ENCODE data around the gene MEAF6.

DNA sequence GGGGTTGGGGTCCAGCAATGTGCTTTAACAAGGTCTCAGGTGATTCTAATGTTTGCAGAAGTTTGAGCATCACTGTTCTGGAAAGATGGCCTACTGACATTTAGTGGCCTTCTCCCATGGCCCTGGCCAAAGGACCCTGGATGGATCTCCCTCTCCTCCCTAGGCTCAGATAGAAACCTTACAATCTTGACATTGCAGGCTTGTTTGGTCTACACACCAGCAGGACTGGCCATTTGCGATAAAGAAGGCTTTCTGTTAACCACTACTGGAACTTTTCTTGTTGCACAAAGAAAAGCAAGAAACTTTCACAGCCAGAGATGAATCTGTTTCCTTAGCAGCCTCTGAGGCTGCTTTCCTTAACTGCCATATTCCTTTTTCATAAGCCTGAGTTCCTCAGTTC, 48.4 kb upstream of the MEAF6 start:
- TF ChIP-seq BHLHE40 (IDR thresholded peaks at IDR 0.05; ENCODE audit: low read depth, low read length) (no peak), CEBPB (IDR thresholded peaks at IDR 0.05; ENCODE audit: low read depth, low read length) (no peak), RAD21 (IDR thresholded peaks at IDR 0.05; ENCODE audit: low read length) (no peak), MAFK (IDR thresholded peaks at IDR 0.05; ENCODE audit: low read depth, low read length) (no peak), SMC3 (IDR thresholded peaks at IDR 0.05; ENCODE audit: low read depth, low read length) (no peak), POLR2A (IDR thresholded peaks at IDR 0.05; ENCODE audit: low read depth, low read length) (no peak), MAZ (IDR thresholded peaks at IDR 0.05; ENCODE audit: borderline replicate concordance, low read depth, low read length) (no peak), MXI1 (IDR thresholded peaks at IDR 0.05; ENCODE audit: borderline replicate concordance, low read depth, low read length) (no peak)
- TF ChIP-seq, protein P1, sequence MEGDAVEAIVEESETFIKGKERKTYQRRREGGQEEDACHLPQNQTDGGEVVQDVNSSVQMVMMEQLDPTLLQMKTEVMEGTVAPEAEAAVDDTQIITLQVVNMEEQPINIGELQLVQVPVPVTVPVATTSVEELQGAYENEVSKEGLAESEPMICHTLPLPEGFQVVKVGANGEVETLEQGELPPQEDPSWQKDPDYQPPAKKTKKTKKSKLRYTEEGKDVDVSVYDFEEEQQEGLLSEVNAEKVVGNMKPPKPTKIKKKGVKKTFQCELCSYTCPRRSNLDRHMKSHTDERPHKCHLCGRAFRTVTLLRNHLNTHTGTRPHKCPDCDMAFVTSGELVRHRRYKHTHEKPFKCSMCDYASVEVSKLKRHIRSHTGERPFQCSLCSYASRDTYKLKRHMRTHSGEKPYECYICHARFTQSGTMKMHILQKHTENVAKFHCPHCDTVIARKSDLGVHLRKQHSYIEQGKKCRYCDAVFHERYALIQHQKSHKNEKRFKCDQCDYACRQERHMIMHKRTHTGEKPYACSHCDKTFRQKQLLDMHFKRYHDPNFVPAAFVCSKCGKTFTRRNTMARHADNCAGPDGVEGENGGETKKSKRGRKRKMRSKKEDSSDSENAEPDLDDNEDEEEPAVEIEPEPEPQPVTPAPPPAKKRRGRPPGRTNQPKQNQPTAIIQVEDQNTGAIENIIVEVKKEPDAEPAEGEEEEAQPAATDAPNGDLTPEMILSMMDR (conservative IDR thresholded peaks at IDR 0.05; ENCODE audit: low read depth, low read length): no peak
- TF ChIP-seq, protein P2, sequence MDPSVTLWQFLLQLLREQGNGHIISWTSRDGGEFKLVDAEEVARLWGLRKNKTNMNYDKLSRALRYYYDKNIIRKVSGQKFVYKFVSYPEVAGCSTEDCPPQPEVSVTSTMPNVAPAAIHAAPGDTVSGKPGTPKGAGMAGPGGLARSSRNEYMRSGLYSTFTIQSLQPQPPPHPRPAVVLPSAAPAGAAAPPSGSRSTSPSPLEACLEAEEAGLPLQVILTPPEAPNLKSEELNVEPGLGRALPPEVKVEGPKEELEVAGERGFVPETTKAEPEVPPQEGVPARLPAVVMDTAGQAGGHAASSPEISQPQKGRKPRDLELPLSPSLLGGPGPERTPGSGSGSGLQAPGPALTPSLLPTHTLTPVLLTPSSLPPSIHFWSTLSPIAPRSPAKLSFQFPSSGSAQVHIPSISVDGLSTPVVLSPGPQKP (IDR thresholded peaks at IDR 0.05; ENCODE audit: borderline replicate concordance, low read depth, low read length): no peak
